HuH-7 (cell line): ENCODE results near the gene PDIA5.
"Not testable (repeated sequence)": the region's sequence is repeated elsewhere in the genome, so short reads cannot be mapped to it uniquely, and the experiment has no call there.

Source experiments
- DNase-seq: peaks from one replicate; pipeline ENCODE4 v3.0.0; 2011; ENCODE audit warnings: low spot score

PDIA5 gene

DNA sequence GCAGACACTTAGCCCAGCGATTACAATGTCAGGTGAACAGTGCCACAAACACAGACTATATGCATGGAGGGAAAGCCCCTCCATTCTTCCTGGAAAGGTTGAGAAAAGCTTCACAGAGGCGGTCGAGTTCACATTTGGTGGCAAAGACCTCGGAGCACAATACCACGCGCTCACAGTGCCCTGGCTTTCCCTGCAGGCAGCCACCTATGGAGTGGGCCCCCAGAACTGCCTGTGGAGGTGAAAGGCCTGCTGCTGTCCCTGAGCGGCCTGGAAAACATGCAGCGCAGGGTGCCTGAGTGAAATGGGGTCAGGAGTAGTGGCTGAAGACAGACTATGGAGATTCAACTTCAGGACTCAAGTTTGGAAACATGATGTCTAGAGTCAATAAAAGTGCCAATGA is 26.9 kb downstream of the PDIA5 start:
- no peak for DNase-seq

DNA sequence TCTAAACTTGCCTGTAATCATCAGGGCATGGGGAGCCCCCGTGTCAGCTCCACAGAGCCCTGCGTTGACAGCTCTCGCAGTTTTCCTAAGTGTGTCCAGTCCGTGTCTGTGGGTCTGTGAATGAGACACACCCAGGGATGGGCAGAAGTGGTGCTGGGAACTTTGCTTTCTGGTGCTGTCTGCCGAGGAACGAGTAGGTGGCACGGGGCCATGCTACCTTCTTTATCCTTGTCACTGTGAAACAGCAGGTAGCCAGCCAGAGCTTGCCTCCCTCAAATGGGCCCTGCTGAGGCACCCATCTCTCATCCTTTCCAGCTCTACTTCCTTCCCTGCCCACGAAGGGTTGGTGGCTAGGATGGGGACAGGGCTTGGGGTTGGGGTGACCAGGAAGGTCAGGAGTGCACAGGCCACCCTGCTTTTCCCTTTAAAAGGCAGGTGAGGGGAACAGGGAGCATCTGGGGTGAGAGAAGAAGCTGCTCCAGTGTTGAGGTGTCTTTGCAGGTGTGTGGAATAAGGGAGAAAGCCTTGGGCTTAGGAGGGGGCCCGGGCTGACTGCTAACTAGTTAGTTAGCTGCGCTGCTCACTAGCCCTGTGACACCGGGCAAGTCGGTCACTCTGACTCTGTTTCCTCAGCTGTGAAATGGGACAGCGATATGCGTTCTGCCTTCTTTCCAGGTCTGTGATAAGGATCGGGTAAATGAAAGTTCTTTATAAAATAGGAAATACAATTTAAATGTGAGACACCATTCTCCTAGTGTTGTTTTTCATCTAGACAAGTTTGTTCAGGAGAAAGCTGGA is 27.9 kb downstream of the PDIA5 start:
- no peak for DNase-seq

DNA sequence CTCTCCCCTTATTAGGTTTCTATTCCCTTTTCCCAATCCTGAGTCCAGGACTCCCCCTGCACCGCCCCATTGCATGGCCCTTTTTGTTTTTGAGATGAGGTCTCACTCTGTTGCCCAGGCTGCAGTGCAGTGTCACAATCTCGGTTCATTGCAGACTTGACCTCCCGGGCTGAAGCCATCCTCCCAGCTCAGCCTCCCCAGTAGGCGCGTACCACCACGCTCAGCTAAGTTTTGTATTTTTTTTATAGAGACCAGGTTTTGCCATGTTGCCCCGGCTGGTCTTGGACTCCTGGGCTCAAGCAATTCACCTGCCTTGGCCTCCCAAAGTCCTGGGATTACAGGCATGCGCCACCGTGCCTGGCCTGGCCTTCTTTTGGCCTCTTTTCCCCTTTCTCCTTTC is 29.3 kb downstream of the PDIA5 start:
- no peak for DNase-seq

DNA sequence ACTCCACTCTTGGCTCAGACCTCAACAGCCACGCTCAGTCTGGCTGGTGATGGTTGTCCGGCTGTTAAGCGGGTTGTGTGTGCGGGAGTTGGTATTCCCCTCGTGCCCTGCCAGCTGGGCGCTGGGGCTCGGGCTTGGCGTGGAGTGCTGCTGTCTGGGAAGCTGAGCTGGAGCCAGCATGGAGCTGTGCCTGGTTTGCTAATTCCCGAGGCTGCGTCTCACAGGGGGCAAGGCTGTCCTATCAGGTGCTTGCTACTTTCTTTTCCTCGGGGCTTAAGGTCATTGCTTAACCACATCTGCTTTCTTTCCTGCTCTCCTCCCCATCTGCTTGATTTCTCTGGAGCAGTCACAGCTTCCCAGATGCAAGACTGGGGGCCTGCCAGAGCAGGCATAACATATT is 29.9 kb downstream of the PDIA5 start:
- no peak for DNase-seq

DNA sequence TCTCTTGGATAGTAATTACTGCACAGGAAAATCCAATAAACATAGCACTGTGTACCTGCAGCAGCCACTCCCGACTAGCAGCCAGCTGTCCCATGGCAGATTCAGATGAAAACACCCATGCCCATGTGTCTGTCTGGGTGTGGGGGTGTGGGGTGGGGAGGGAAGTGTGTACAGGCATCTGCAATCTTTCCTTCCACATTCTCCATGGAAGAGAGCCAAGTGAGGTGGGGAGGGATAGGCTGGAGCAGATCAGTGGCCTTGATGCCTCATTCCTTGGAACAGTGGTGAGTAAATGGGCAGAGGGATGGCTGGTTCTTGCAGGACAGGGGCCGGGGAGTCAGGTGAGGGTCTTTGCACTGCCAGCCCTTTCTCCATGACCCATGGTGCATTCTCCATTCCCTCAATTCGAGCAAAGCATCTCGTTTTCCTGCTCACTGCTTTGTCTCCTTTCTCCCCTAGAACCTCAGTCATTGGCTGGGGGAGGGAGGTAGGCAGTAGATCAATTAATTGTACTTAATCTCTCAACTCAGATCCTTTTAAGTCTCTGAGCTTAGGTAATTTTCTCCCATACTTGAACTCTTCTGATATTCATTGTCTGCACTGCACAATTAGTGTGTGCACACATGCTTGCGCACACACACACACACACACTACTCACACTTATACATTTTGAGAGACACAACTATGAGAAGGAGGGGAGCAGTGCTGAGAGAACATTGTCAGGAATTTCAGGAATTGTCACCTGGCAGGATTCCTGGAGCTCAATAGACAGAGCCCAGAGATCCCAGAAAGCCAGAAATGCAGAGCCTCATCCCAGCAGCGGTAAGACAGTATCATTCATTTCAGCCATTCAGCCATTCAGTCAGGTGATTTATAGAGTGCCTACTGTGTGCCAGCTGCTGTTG is 31.9 kb downstream of the PDIA5 start:
- no peak for DNase-seq

DNA sequence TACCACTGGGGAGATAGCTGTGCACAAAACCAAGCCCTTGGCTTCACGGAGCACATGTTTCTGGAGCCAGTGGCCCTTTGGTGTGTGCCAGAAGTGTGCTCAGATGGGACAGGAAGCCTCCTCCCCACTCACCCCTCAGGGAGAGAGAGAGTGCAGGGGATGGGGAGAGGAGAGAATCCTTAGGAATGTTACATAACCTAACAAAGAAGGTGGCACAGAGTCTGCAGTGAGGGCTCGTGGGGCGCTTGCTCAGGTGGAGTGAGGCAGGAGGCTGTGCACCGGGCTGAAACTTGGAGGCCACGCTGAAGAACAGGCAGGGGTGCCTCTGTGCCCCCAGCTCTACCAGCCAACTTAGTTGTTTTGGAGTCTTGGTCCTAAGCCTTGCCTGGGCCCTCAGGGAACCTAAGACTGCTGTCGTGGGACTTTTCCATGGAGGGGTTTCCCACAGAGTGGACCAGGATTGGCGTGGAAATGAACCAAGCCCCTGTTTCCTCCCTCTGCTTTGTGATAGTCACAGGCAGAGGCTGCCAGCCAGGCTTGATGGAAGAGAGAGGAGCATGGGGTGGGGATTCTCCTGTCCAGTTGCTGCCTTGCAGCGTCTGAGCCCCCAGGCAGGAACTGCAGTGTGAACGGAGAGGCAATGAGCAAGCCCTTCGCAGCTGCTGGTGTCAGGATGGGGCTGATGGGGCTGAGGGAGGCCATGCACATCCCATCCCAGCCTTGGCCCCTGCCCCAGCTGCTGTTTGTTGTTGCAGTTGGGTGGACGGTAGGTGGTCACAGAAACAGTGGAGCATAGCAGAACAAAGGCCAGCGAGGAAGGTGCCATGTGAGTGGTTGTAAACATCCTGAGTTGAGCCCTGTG is 32.7 kb downstream of the PDIA5 start:
- DNase-seq, result no peak

DNA sequence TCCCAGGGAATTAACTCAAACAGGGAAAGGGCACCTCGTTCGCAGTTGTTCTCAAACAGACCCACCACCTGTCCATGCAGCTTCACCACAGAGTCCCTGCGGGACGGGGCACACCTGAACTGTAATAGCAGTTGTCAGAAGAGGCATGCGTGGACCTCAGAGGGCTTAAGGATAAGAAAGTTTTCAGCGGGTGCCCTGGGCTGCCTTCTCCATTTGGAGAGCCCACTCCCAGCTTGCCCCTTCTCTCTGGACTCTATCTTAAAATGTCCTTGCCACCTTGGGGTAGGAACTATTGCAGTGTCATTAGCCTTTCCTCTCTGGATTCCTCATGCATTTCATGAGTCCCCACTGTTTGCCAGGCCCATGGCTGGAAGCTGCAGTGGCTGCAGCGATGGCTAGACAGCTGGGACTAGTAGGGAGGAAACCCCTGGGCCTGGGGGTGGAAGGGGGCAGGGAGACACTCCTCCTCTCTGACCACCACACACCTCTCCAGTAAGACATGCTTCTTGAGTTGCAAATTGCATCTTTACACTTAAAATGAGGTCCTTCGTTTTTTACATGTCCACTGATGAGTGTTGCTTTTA is 33.5 kb downstream of the PDIA5 start:
- no peak for DNase-seq

DNA sequence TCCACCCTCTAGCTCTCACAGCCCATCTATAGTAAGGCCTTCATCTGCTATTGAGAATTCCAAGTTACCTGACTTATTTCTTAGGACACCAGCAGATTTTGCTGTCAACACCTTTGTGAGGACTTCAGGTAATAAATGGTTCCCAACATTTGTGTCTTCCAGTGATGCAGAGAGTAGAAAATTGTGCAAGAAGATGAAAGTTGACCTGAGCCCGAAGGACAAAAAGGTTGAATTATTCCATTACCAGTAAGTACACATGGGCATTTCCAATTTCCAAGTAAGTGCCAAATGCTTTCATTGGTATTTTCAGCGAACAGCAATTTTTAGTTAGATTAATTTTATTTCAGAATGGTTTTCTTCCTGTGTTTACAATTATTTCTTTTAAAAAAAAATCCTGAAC is 35.4 kb downstream of the PDIA5 start:
- no peak for DNase-seq

DNA sequence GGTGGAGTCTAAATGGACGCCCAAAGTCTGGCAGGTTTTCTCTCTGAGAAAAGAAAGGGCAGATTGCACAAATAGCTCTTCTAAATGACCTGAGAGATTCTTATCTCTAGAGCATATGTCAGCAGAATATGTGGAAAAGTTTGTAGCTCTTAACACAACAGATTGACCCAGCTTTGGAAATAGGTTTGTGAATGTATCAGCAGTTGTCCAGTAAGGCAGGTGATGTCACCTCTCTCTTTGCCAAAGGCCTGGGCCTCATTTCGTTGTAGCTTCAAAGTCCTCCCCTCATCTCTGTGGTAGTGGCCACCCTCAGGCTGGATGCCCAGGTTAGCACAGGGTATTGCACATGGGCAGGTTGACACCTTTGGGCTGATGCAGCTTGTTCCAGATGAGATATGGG is 36.0 kb downstream of the PDIA5 start:
- DNase-seq, result no peak

DNA sequence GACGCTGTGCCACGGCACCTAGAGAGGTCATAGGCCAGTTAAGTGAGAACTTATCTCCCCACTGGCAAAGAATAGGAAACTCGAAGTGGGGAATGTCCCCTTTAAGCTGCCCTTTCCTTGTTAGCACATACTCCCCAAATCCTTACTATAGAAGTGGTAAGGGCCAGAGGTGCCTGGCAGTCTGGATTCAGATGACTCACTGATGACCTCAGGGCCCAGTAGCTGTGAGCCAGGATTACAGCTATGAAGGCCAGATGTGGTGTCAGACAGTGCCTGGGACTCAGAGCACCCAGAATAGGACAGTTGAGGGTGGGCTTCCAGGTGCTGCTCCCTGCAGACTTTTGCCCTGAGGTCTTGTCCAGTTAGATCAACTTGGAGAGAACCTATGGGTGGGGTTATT is 37.7 kb downstream of the PDIA5 start:
- DNase-seq, result no peak

DNA sequence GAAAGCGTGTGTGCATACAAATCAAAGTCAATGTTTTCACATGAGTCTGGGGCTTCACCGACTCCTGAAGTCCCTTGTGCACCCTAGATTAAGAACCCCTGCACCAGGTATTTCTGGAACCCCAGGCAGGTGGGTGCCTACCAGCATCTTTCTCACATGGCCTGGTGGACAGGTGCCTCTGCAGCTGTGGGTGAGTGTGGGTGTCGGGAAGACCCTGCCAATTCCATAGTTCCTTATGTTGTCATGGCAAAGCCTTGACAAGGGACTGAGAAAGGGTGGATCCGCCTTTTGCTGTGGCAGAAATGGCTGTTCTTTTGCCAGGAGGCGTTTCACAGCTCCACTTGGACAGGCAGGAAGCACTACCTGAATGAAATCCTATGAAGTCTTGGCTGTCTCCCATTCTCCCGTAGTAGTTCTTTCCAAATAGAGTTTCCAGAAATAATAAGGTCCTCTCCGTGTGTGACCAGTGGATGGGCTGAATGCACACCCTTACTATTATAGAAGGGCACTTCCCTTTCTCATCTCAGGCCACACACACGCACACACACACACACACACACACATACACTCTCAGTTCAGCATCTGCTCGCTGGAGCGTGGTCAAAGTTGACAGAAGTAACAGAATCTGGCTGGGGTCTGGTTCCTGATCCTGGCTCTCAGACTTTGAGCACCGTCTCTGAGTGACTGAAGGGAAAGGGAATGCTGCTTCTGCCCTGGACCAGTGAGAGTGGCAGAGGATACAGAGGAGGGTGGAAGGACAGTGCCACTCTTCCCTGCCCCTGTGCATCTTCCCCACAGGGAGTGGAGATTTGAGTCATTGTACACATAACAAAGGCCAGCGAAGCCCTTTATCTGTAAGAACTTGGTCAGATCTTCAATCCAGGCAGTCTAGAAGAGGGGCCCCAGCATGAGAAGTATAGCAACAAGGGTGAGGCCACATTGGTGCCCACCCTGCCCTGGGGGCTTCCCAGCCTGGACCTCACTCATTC is 38.7 kb downstream of the PDIA5 start:
- DNase-seq, result no peak

DNA sequence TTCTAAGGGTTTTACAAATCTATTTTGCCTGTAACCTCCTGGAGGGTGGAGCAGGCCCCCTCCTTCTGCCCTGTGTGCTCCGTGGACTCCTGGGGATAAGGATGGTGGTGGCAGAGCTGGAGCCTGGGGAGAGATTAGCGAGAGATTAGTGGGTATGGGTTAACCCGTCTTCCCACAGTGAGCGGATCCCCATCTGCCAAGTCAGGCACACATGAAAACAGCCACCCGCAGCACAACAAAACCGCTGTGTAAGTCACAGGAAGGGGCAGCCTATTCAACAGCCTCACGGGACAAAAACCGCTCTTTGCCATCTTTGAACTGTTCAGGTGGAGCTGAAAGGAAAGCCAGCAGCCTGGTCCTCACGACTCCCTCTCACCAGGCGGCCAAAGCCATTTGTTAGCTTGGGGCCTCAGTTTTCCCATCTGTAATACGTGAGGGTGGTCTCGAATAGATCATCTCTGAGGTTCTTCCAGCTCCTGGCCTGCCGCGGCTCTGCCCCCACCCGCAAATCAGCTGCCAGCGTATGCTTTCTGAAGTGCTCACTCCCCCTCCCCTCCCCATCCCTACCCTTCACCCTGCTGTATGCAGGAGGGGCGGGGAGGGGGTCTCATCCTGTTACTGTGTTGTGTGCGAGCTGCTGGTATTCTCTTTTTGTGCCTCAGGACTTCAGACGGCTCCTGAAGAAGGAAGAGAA is 43.6 kb downstream of the PDIA5 start:
- DNase-seq, result no peak

DNA sequence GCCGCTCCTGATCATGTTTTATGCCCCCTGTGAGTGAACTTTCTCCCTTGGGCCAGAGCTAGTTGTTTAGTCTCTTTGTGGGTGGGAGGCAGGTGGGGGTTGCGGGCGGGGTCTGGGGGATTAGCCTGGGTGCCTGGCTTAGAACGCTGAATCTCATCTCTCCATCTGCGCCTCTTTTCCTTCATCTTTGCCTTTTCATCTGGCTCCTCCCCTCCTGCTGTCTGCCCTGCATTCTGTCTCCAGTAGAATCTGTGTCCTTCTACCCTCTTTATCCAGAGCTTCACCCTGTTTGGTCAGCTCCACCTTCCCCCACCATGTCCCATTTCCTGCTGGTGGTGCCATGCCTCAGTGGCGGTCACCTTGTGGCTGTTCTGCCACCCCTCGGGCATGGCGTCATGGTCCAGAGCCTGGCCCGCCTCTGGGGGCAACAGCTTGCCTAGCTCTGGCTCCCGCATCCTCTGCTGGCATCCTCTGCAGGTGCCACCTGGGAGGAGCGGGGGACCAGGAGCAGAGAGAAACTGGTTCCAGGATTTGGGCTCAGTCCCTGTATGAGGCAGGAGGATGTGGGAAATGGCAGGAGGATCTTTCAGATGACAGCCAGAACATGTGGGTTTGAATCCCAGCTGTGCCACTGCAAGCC is 44.3 kb downstream of the PDIA5 start:
- no peak for DNase-seq

DNA sequence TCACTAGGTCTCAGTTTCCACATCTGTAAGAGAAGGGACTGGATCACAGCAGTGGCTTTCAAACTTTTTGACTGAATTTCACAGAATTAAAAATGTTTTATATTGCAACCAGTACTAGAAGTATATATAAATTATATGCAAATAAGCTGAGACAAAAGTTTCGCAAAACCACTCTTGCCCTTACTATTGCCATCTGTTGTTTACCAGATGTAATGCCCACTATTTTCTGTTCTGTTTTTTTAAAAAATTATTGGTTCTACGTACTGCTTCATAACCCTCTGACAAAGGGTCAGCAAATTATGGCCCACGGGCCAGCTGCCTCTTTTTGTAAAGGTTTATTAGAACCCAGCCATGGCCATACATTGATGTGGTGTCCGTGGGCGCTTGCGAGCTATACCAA is 44.8 kb downstream of the PDIA5 start:
- no peak for DNase-seq

DNA sequence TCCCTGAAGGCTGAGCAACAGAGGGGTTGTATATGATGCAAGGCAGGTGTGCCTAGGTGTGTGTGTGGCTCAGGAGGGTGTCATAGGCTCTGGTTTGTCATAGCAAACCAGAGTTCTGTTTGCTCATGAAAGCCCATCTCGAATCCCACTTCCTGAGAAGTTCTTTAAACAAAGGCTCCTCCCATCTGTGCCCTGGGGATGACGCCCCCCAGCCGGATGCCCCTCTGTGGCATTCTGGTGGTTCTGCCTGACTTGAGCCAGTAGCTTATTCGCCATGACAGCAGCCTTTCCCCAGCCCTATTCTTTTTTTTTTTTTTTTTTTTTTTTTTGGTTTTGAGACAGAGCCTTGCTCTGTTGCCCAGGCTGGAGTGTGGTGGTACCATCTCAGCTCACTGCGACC is 45.4 kb downstream of the PDIA5 start:
- no peak for DNase-seq

DNA sequence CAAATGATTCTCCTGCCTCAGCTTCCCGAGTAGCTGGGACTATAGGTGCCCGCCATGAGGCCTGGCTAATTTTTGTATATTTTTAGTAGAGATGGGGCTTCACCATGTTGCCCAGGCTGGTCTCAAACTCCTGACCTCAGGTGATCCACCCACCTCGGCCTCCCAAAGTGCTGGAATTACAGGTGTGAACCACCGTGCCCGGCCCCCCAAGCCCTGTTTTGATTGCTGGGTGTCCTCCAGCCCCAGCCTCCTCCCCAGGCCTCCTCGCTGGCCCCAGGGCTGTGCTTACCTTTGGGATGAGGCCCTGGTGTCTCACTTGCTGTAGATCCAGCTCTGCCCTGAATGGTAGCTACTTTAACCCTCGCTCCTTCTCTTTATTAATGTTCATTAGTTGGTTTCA is 45.8 kb downstream of the PDIA5 start:
- DNase-seq, result not testable (repeated sequence)

DNA sequence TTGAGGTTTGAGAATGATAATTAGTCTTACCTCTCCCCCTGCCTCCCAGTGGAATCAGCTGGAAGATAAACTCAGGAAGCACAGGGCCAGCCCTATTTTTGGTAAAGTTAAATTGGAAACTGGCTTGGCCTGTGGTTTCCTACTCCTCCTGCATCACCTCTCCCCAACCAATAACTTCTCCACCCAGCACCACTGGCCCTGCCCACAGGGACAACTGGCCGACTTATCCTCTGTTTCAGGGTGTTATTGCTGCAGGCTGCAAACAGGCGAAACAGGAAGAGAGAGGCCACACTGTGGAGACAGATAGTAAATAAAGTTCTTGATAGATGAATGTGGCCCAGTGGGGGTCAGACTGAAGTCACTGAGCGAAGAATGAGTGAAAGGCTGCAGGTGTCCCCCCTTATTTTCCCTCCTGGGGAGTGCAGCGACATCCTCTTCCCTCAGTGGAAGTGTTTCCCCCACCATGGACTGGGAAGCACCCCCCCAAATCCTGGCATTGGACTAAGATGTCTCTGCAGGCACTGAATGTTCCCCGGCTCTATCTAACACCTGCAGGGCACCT is 47.1 kb downstream of the PDIA5 start:
- DNase-seq, result no peak

DNA sequence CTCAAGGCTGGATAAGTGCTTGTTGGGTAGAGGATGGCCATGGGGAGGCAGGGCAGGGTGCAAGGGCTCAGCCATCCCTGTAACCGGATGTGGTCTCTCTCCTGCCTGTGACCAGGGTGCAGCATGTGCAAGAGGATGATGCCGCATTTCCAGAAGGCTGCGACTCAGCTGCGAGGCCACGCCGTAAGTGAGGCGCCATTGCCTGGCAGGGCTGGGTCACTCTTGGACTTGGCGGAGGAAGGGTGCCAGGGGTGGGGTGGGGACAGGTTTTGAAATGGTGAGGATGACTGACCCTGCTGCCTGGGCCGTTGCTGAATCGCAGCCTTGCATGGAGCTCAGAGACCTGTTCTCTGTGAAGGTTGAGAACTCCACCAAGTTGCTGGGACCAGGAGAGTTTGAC is 49.3 kb downstream of the PDIA5 start:
- DNase-seq, result no peak

DNA sequence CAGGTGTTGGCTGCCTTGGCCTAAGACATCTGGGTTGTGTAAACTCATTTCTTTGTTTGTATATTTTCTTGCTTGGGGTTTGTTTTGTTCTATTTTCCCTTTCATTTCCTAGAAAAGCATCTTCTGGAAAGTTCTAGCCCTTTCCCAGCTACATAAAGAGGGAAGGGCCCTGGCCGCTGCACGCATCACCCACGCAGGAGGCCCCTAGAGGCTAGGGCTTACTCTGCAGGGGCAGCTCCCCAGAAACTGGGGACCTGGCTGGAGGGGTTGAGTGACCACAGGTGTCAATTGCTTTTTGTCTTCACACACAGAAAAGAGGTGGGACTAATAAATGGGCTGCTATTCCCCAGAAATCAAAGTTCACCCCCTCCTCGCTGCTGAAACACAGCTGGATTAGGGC is 52.6 kb downstream of the PDIA5 start:
- no peak for DNase-seq
